Neural cell (in vitro differentiated cells): ENCODE data around the gene MBD3L4. TPM values are rescaled to one million over a fixed set of nuclear protein-coding genes. Genes with fewer than 3 reads are reported as not detected.

Source experiments
- H2AFZ ChIP-seq: fragments of 200-600, 300-800 bp; sonication (generic), shearing (Covaris generic); 2 replicates; pipeline ENCODE4 v1.6.0; 2014; ENCODE audit warnings: low read depth, mild to moderate bottlenecking, antibody characterized with exemption, low read length, moderate library complexity
- H3F3A ChIP-seq: fragments of 200-600 bp; shearing (Covaris generic); 2 replicates; pipeline ENCODE4 v1.6.1; 2016; ENCODE audit warnings: mild to moderate bottlenecking, moderate library complexity, mixed read lengths, antibody characterized with exemption, low read length; ENCODE audit not compliant: insufficient read depth, poor library complexity, severe bottlenecking
- H3K27ac ChIP-seq: fragments of 200-600, 300-800 bp; sonication (generic), shearing (Covaris generic); 2 replicates; pipeline ENCODE4 v1.5.1; 2014; ENCODE audit warnings: mild to moderate bottlenecking, low read length, moderate library complexity
- H3K27me3 ChIP-seq: fragments of 300-800, 200-600 bp; sonication (generic), shearing (Covaris generic); 2 replicates; pipeline ENCODE4 v1.6.0; 2014; ENCODE audit warnings: mild to moderate bottlenecking, low read depth, low read length, moderate library complexity; ENCODE audit not compliant: insufficient read depth
- H3K36me3 ChIP-seq: fragments of 300-800, 200-600 bp; sonication (generic), shearing (Covaris generic); 2 replicates; pipeline ENCODE4 v1.5.1; 2014; ENCODE audit warnings: mild to moderate bottlenecking, antibody characterized with exemption, low read length, moderate library complexity; ENCODE audit not compliant: insufficient read depth
- H3K4me2 ChIP-seq: fragments of 300-800, 200-600 bp; sonication (generic), shearing (Covaris generic); 2 replicates; pipeline ENCODE4 v1.6.0; 2014; ENCODE audit warnings: mild to moderate bottlenecking, low read length
- H3K4me3 ChIP-seq: fragments of 300-800, 200-600 bp; sonication (generic), shearing (Covaris generic); 2 replicates; pipeline ENCODE4 v1.5.1; 2014; ENCODE audit warnings: mild to moderate bottlenecking, low read length, moderate library complexity
- H3K79me2 ChIP-seq: fragments of 200-600 bp; shearing (Covaris generic); replicated peaks from 2 replicates; pipeline ENCODE4 v1.6.0; 2014; ENCODE audit warnings: mild to moderate bottlenecking, low read length, moderate library complexity; ENCODE audit not compliant: insufficient read depth
- H3K9ac ChIP-seq: fragments of 300-800, 200-600 bp; sonication (generic), shearing (Covaris generic); 2 replicates; pipeline ENCODE4 v1.6.1; 2016; ENCODE audit warnings: mild to moderate bottlenecking, low read length, mixed read lengths
- H3K9me2 ChIP-seq: fragments of 200-600 bp; shearing (Covaris generic); 2 replicates; pipeline ENCODE4 v1.6.1; 2016; ENCODE audit warnings: mild to moderate bottlenecking, low read length, mixed read lengths; ENCODE audit not compliant: insufficient read depth
- H3K9me3 ChIP-seq: fragments of 200-600, 300-800 bp; sonication (generic), shearing (Covaris generic); 2 replicates; pipeline ENCODE4 v1.6.1; 2016; ENCODE audit warnings: mild to moderate bottlenecking, mixed run types, low read length, moderate library complexity, mixed read lengths
- H4K20me1 ChIP-seq: fragments of 200-600 bp; shearing (Covaris generic); 2 replicates; pipeline ENCODE4 v1.6.1; 2016; ENCODE audit warnings: mild to moderate bottlenecking, mixed run types; ENCODE audit not compliant: insufficient read depth
- CTCF ChIP-seq: fragments of 450-650 bp; IDR thresholded peaks from 2 replicates; pipeline ENCODE4 v1.5.1; 2014; ENCODE audit warnings: antibody characterized with exemption, mild to moderate bottlenecking, moderate library complexity; ENCODE audit not compliant: poor library complexity, severe bottlenecking
- EP300 ChIP-seq: fragments of 450-650 bp; conservative IDR thresholded peaks from 2 replicates; pipeline ENCODE4 v1.6.1; 2014; ENCODE audit warnings: antibody characterized with exemption, mild to moderate bottlenecking, moderate library complexity; ENCODE audit not compliant: poor library complexity, severe bottlenecking
- EZH2 ChIP-seq: fragments of 200-600, 300-800 bp; shearing (Covaris generic), sonication (generic); IDR thresholded peaks from 2 replicates; pipeline ENCODE4 v1.6.1; 2014; ENCODE audit warnings: antibody characterized with exemption, low read length, borderline replicate concordance, mild to moderate bottlenecking; ENCODE audit not compliant: insufficient read depth, poor library complexity, severe bottlenecking
- MXI1 ChIP-seq: fragments of 450-650 bp; conservative IDR thresholded peaks from 2 replicates; pipeline ENCODE4 v1.6.1; 2014; ENCODE audit warnings: antibody characterized with exemption, mild to moderate bottlenecking; ENCODE audit not compliant: poor library complexity, severe bottlenecking
- POLR2AphosphoS5 ChIP-seq: IDR thresholded peaks from 2 replicates; pipeline ENCODE4 v1.6.1; 2012
- RAD21 ChIP-seq: fragments of 450-650 bp; conservative IDR thresholded peaks from 2 replicates; pipeline ENCODE4 v1.6.1; 2014; ENCODE audit warnings: antibody characterized with exemption, mild to moderate bottlenecking, moderate library complexity
- REST ChIP-seq: IDR thresholded peaks from 2 replicates; pipeline ENCODE4 v1.6.1; 2012; ENCODE audit warnings: borderline replicate concordance
- SMC3 ChIP-seq: fragments of 450-650 bp; conservative IDR thresholded peaks from 2 replicates; pipeline ENCODE4 v1.6.1; 2014; ENCODE audit warnings: antibody characterized with exemption, mild to moderate bottlenecking, moderate library complexity; ENCODE audit not compliant: poor library complexity
- TAF1 ChIP-seq: IDR thresholded peaks from 2 replicates; pipeline ENCODE4 v1.6.1; 2012; ENCODE audit warnings: low read depth
- polyA plus RNA-seq: library from polyadenylated mRNA; depleted of rRNA; stranded (reverse); fragments of >200 nt; gene quantifications from 2 replicates; pipeline ENCODE4 v1.2.3, GENCODE V29; 2014

MBD3L4 gene
- polyA plus RNA-seq, 1 donor from 2014 or later: not detected

DNA sequence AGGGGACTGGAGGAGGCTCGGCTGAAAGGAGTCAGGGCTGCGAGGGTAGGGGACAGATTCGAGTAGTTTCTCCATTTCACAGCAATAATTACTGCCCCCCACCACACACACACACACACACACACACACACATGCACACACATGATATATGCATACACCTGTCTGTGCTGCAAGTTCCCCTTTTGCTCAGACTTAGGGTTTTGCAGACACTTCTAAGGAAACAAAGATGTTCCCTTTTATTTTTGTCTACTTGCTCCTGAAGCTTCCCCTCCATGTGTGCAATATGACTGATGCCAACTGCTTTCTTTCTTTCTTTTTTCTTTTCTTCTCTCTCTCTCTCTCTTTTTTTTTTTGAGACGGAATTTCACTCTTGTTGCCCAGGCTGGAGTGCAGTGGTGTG lies 32.1 kb downstream of the MBD3L4 start:
- H3K9ac ChIP-seq: no peak overlapping the region
- no peaks in the 10 kb centered on the region for H3K36me3 ChIP-seq
- H4K20me1 ChIP-seq: no peaks in the 10 kb centered on the region
- no peaks in the 10 kb centered on the region for H3K27me3 ChIP-seq
- H3F3A ChIP-seq: no peaks in the 10 kb centered on the region
- no peak overlapping the region for H3K4me2 ChIP-seq
- H3K27ac ChIP-seq: no peak overlapping the region
- H3K9me3 ChIP-seq: no peaks in the 10 kb centered on the region
- H3K4me3 ChIP-seq: no peak overlapping the region
- no peaks in the 10 kb centered on the region for H3K79me2 ChIP-seq
- TF ChIP-seq EP300 (no peak), EZH2 (no peak), SMC3 (no peak), REST (no peak), TAF1 (no peak), CTCF (no peak), MXI1 (no peak), POLR2AphosphoS5 (no peak), RAD21 (no peak)
- H2AFZ ChIP-seq: no peak overlapping the region
- H3K9me2 ChIP-seq: no peaks in the 10 kb centered on the region

DNA sequence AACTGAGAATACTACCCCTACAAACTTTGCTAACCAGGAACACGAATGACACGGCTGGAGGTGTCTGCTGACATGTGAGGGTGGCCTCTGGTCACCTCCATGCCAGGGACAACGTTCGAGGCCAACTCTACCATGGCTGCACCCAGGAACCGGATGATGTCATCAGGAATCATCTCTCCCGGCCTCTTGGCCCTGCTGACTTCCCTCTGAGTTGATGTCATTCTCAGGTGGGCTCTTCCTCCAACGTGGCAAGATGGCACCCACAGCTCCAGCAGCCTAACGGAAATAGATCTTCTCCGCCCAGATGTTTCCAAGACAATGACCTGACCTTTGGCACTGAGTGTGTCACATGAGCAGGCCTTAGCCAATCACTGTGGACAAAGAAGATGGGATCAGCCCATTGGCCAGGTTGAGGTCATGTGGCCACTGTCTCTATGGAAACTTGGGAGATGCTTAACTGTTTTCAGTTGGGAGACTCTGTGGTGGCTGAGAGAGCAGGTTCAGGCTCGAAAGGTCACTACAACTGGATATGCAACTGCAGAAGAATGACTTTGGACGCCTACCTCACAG lies 33.8 kb downstream of the MBD3L4 start:
- Histone ChIP-seq H3K27me3 (no peaks in the 10 kb centered on the region), H3K9me2 (no peaks in the 10 kb centered on the region), H2AFZ (no peak overlapping the region), H4K20me1 (no peaks in the 10 kb centered on the region), H3K9me3 (no peaks in the 10 kb centered on the region), H3F3A (no peaks in the 10 kb centered on the region), H3K9ac (no peak overlapping the region), H3K4me2 (no peak overlapping the region), H3K36me3 (no peaks in the 10 kb centered on the region), H3K27ac (no peak overlapping the region), H3K4me3 (no peak overlapping the region), H3K79me2 (no peaks in the 10 kb centered on the region)
- TF ChIP-seq EP300 (no peak), POLR2AphosphoS5 (no peak), SMC3 (no peak), EZH2 (no peak), CTCF (no peak), MXI1 (no peak), RAD21 (no peak), REST (no peak), TAF1 (no peak)
